ENCODE results near the gene LINS1.

GRCh38 chr15:100616700-100617099 is 14.7 kb upstream of the LINS1 start:
- no peak for TF ChIP-seq CTCF (conservative IDR thresholded peaks at IDR 0.05)
- TF ChIP-seq ZFX (IDR thresholded peaks at IDR 0.05) = no peak

Data from C4-2B (cell line).